Measurements from ENCODE around the gene ENTPD7. TPM values are rescaled to one million over a fixed set of nuclear protein-coding genes. Genes with fewer than 3 reads are reported as not detected.

Gene ENTPD7
- total and polyA plus RNA-seq, 2 donors (not counting 1 experiment from before 2014, with no cell fraction given): 0.75 to 6.2 TPM

DNA sequence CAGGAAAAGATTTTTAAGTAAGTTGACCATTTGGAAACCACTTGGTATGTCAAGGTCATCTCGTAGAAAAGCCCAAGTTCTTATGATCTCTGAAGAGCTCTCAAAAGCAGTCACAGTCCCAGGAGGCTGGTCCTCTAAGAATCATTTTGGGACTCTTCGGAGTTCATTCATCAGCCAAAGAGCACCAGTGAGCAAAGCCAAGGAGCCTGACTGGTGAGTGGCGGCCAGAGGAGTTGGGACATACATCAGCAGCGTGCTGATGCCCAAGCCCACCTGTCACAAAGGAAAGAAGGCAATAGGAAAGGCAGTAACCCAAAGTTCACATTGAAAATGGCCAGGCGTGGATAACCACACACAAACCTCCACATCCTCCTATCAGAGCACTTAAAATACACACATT lies 55.1 kb downstream of the ENTPD7 start:
- H3K36me3 ChIP-seq (replicated peaks in 1 of 2; ENCODE audit: control extremely low read depth in 1 of 2, control insufficient read depth in 1 of 2, extremely low read depth in 1 of 2, insufficient read depth in 2 of 2, low read length in 1 of 2): peaks cover 20 to 47% of the 10 kb centered on the region in 2 experiments
- H3K79me2 ChIP-seq (ENCODE audit: control insufficient read depth, insufficient read depth, low read length): no peaks in the 10 kb centered on the region
- POLR2A ChIA-PET: no interaction called here

DNA sequence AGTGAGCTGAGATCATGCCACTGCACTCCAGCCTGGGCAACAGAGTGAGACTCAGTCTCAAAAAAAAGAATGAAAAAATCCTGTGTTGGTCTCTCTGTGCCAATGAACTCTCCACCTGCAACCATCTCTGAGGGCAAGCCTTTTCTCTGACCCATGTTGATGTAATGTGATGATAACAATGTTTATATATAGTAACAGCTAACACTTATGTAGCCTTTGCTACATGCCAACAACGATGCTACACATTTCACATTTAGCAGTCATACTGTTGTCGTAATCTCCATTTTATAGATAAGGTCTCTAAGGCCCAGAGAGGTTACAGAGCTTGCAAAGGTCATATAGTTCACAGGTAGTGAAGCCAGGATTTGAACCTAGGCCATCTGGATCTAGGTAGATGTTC lies 61.1 kb downstream of the ENTPD7 start:
- Mint-ChIP-seq H3K27ac (no peak overlapping the region), H3K27me3 (no peaks in the 10 kb centered on the region), H3K4me3 (no peak overlapping the region), H3K9me3 (ENCODE audit: insufficient read depth) (no peaks in the 10 kb centered on the region), H3K4me1 (no peaks in the 10 kb centered on the region)
- no peak overlapping the region for H3K4me3 ChIP-seq (ENCODE audit: control extremely low read depth in 1 of 5, extremely low read depth in 1 of 5, insufficient read depth in 1 of 5, low read depth in 2 of 5, low read length in 4 of 5)
- H3K79me2 ChIP-seq (ENCODE audit: control insufficient read depth, insufficient read depth, low read length): no peaks in the 10 kb centered on the region
- no peaks in the 10 kb centered on the region for H4K20me1 ChIP-seq (ENCODE audit: control insufficient read depth, insufficient read depth, low read length, poor library complexity, severe bottlenecking)
- H3K4me2 ChIP-seq (replicated peaks; ENCODE audit: low read depth, low read length, poor library complexity, severe bottlenecking): no peak overlapping the region
- DNase-seq (no peak), ATAC-seq (ENCODE audit: low read depth) (no peak)
- no peaks in the 10 kb centered on the region for H3K9me3 ChIP-seq (ENCODE audit: control extremely low read depth in 1 of 3, control insufficient read depth in 2 of 3, insufficient read depth in 1 of 3, low read length in 2 of 3)
- intact Hi-C loops (cut with micrococcal nuclease): no loop called here
- no peaks in the 10 kb centered on the region for H3K4me1 ChIP-seq (ENCODE audit: control insufficient read depth in 2 of 2, insufficient read depth in 2 of 2, low read length in 2 of 2)
- H3K27me3 ChIP-seq (replicated peaks in 1 of 4; ENCODE audit: control extremely low read depth in 1 of 4, control insufficient read depth in 3 of 4, insufficient read depth in 4 of 4, low read length in 3 of 4): no peaks in the 10 kb centered on the region
- no peak overlapping the region for H3K27ac ChIP-seq (ENCODE audit: low read length in 2 of 2)
- ChIA-PET CTCF (interaction anchor here (0.6 kb wide), 1 partner anchor 261 kb away, joined by 4 read pairs; no protein-coding TSS in a partner anchor), POLR2A (no interaction called here)
- WGBS (ENCODE audit: insufficient coverage): no CpG with 5 or more reads among the region's 2 CpGs
- no peak overlapping the region for H3K9ac ChIP-seq (ENCODE audit: low read length)
- TF ChIP-seq EZH2 (IDR thresholded peaks at IDR 0.05; ENCODE audit: borderline replicate concordance, insufficient read depth, low read depth, low read length, poor library complexity, severe bottlenecking): no peak
- TF ChIP-seq, protein P1, sequence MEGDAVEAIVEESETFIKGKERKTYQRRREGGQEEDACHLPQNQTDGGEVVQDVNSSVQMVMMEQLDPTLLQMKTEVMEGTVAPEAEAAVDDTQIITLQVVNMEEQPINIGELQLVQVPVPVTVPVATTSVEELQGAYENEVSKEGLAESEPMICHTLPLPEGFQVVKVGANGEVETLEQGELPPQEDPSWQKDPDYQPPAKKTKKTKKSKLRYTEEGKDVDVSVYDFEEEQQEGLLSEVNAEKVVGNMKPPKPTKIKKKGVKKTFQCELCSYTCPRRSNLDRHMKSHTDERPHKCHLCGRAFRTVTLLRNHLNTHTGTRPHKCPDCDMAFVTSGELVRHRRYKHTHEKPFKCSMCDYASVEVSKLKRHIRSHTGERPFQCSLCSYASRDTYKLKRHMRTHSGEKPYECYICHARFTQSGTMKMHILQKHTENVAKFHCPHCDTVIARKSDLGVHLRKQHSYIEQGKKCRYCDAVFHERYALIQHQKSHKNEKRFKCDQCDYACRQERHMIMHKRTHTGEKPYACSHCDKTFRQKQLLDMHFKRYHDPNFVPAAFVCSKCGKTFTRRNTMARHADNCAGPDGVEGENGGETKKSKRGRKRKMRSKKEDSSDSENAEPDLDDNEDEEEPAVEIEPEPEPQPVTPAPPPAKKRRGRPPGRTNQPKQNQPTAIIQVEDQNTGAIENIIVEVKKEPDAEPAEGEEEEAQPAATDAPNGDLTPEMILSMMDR (IDR thresholded peaks at IDR 0.05): no peak
- peaks cover 10 to 78% of the 10 kb centered on the region in 2 experiments for H3K36me3 ChIP-seq (replicated peaks in 1 of 2; ENCODE audit: control extremely low read depth in 1 of 2, control insufficient read depth in 1 of 2, extremely low read depth in 1 of 2, insufficient read depth in 2 of 2, low read length in 1 of 2)
- no peak overlapping the region for H2AFZ ChIP-seq (ENCODE audit: insufficient read depth, low read depth, low read length, poor library complexity, severe bottlenecking)

More for the DNA sequence above, 55.1 kb downstream of the ENTPD7 start:
- no peak overlapping the region for H3K4me3 Mint-ChIP-seq
- Histone ChIP-seq H3K27ac (ENCODE audit: low read length in 2 of 2) (no peak overlapping the region), H3K4me2 (replicated peaks; ENCODE audit: low read depth, low read length, poor library complexity, severe bottlenecking) (no peak overlapping the region), H3K27me3 (replicated peaks in 1 of 4; ENCODE audit: control extremely low read depth in 1 of 4, control insufficient read depth in 3 of 4, insufficient read depth in 4 of 4, low read length in 3 of 4) (no peaks in the 10 kb centered on the region), H3K9me3 (ENCODE audit: control extremely low read depth in 1 of 3, control insufficient read depth in 2 of 3, insufficient read depth in 1 of 3, low read length in 2 of 3) (no peaks in the 10 kb centered on the region), H2AFZ (ENCODE audit: insufficient read depth, low read depth, low read length, poor library complexity, severe bottlenecking) (no peak overlapping the region), H3K4me1 (ENCODE audit: control insufficient read depth in 2 of 2, insufficient read depth in 2 of 2, low read length in 2 of 2) (no peaks in the 10 kb centered on the region), H3K4me3 (ENCODE audit: control extremely low read depth in 1 of 5, extremely low read depth in 1 of 5, insufficient read depth in 1 of 5, low read depth in 2 of 5, low read length in 4 of 5) (no peak overlapping the region), H4K20me1 (ENCODE audit: control insufficient read depth, insufficient read depth, low read length, poor library complexity, severe bottlenecking) (no peaks in the 10 kb centered on the region), H3K9ac (ENCODE audit: low read length) (no peak overlapping the region)
- intact Hi-C loops (cut with micrococcal nuclease): loop anchor here (5.0 kb wide), 1 partner anchor 92 kb away; the partner anchor contains the start of gene SLC25A28
- CTCF ChIA-PET: interaction anchor here (0.7 to 4.6 kb wide), 8 partner anchors 12 to 326 kb away, joined by 3 to 28 read pairs (median 4); no protein-coding TSS in a partner anchor
- H3K9me3 Mint-ChIP-seq (ENCODE audit: insufficient read depth): no peaks in the 10 kb centered on the region
- DNase-seq (no peak), ATAC-seq (ENCODE audit: low read depth) (no peak)
- H3K27ac Mint-ChIP-seq: no peak overlapping the region
- TF ChIP-seq EZH2 (IDR thresholded peaks at IDR 0.05; ENCODE audit: borderline replicate concordance, insufficient read depth, low read depth, low read length, poor library complexity, severe bottlenecking): no peak
- TF ChIP-seq, protein P1 (IDR thresholded peaks at IDR 0.05): no peak
- 100% methylated on average over 5 of the region's 5 CpGs for WGBS (ENCODE audit: insufficient coverage)
- H3K27me3 Mint-ChIP-seq: no peaks in the 10 kb centered on the region
- H3K4me1 Mint-ChIP-seq: no peaks in the 10 kb centered on the region

Measured in B cell (primary cell).